ENCODE measurements around the gene UBQLN4. TPM values are rescaled to one million over a fixed set of nuclear protein-coding genes. Genes with fewer than 3 reads are reported as not detected.
A peak's percentile ranks its signal among the peaks of the same experiment; 100 is the strongest.

UBQLN4 gene
- polyA plus RNA-seq, 1 donor from 2014 or later: 34.9 TPM

- TF ChIP-seq CTCF (IDR thresholded peaks at IDR 0.05; ENCODE audit: poor library complexity, severe bottlenecking) (no peak), REST (IDR thresholded peaks at IDR 0.05; ENCODE audit: borderline replicate concordance) (no peak), POLR2AphosphoS5 (IDR thresholded peaks at IDR 0.05) (no peak), MXI1 (conservative IDR thresholded peaks at IDR 0.05; ENCODE audit: poor library complexity, severe bottlenecking) (no peak), TAF1 (IDR thresholded peaks at IDR 0.05; ENCODE audit: low read depth) (no peak), EZH2 (IDR thresholded peaks at IDR 0.05; ENCODE audit: borderline replicate concordance, insufficient read depth, low read length, poor library complexity, severe bottlenecking) (no peak), EP300 (conservative IDR thresholded peaks at IDR 0.05; ENCODE audit: poor library complexity, severe bottlenecking) (no peak), SMC3 (conservative IDR thresholded peaks at IDR 0.05; ENCODE audit: poor library complexity) (no peak), RAD21 (conservative IDR thresholded peaks at IDR 0.05) (no peak)
- no peaks in the 10 kb centered on the region for H4K20me1 ChIP-seq (ENCODE audit: insufficient read depth)
- H3K27ac ChIP-seq (ENCODE audit: low read length): peak overlapping the region; percentile 94
- H3K9ac ChIP-seq (ENCODE audit: low read length): peak overlapping the region; percentile 96
- peak overlapping the region; percentile 82 for H3K4me3 ChIP-seq (ENCODE audit: low read length)
- H2AFZ ChIP-seq (ENCODE audit: low read depth, low read length): peak overlapping the region; percentile 63
- no peaks in the 10 kb centered on the region for H3K9me3 ChIP-seq (ENCODE audit: low read length)
- H3F3A ChIP-seq (ENCODE audit: insufficient read depth, low read length, poor library complexity, severe bottlenecking): peaks cover 3% of the 10 kb centered on the region
- no peaks in the 10 kb centered on the region for H3K27me3 ChIP-seq (ENCODE audit: insufficient read depth, low read depth, low read length)
- peak overlapping the region; percentile 76 for H3K4me2 ChIP-seq (ENCODE audit: low read length)
- H3K9me2 ChIP-seq (ENCODE audit: insufficient read depth, low read length): no peaks in the 10 kb centered on the region
- H3K79me2 ChIP-seq (replicated peaks; ENCODE audit: insufficient read depth, low read length): peaks cover 25% of the 10 kb centered on the region
- H3K36me3 ChIP-seq (ENCODE audit: insufficient read depth, low read length): no peaks in the 10 kb centered on the region
These were observed 1.9 kb upstream of the UBQLN4 start for GRCh38 chr1:156055281-156056048.

GRCh38 chr1:156054500-156055280 is 1.1 kb upstream of the UBQLN4 start, which contains the start of gene LAMTOR2:
TSS of gene LAMTOR2 (plus strand) at chr1:156054782. CDS start at chr1:156054890, 108 bp downstream.
- peaks cover 25% of the 10 kb centered on the region for H3K79me2 ChIP-seq (replicated peaks; ENCODE audit: insufficient read depth, low read length)
- TF ChIP-seq SMC3 (conservative IDR thresholded peaks at IDR 0.05; ENCODE audit: poor library complexity) (peak; percentile 21), RAD21 (conservative IDR thresholded peaks at IDR 0.05) (peak; percentile 3), POLR2AphosphoS5 (IDR thresholded peaks at IDR 0.05) (peak; percentile 84), MXI1 (conservative IDR thresholded peaks at IDR 0.05; ENCODE audit: poor library complexity, severe bottlenecking) (peak; percentile 95), REST (IDR thresholded peaks at IDR 0.05; ENCODE audit: borderline replicate concordance) (no peak), TAF1 (IDR thresholded peaks at IDR 0.05; ENCODE audit: low read depth) (peak; percentile 65), EP300 (conservative IDR thresholded peaks at IDR 0.05; ENCODE audit: poor library complexity, severe bottlenecking) (peak; percentile 68), EZH2 (IDR thresholded peaks at IDR 0.05; ENCODE audit: borderline replicate concordance, insufficient read depth, low read length, poor library complexity, severe bottlenecking) (no peak), CTCF (IDR thresholded peaks at IDR 0.05; ENCODE audit: poor library complexity, severe bottlenecking) (peak; percentile 28)
- H3K27me3 ChIP-seq (ENCODE audit: insufficient read depth, low read depth, low read length): no peaks in the 10 kb centered on the region
- H3F3A ChIP-seq (ENCODE audit: insufficient read depth, low read length, poor library complexity, severe bottlenecking): peaks cover 3% of the 10 kb centered on the region
- no peaks in the 10 kb centered on the region for H3K9me3 ChIP-seq (ENCODE audit: low read length)
- H2AFZ ChIP-seq (ENCODE audit: low read depth, low read length): peak within 1 kb of the TSS; percentile 63
- peak within 1 kb of the TSS; percentile 96 for H3K9ac ChIP-seq (ENCODE audit: low read length)
- H3K36me3 ChIP-seq (ENCODE audit: insufficient read depth, low read length): no peaks in the 10 kb centered on the region
- H3K4me3 ChIP-seq (ENCODE audit: low read length): peak within 1 kb of the TSS; percentile 82
- peak within 1 kb of the TSS; percentile 76 for H3K4me2 ChIP-seq (ENCODE audit: low read length)
- no peaks in the 10 kb centered on the region for H3K9me2 ChIP-seq (ENCODE audit: insufficient read depth, low read length)
- H3K27ac ChIP-seq (ENCODE audit: low read length): peak within 1 kb of the TSS; percentile 94
- H4K20me1 ChIP-seq (ENCODE audit: insufficient read depth): no peaks in the 10 kb centered on the region

All from neural cell (in vitro differentiated cells).